Body of pancreas (tissue), 4 donors: ENCODE data around the gene ICE2.

Experiments
- POLR2A ChIP-seq, 3 donors: fragments of 450-650 bp; IDR thresholded peaks; one replicate each; pipeline ENCODE4 v1.6.1; 2016; ENCODE audit warnings: antibody characterized with exemption in 3 of 3, mild to moderate bottlenecking in 2 of 3
- TF ChIP-seq, protein P1 (sequence below), 7 experiments: fragments of 450-650 bp in 4 of 7; fragments of 200-600 bp in 3 of 7; sonication (generic) in 3 of 7; IDR thresholded peaks; one replicate each; pipeline ENCODE4 v1.5.1; 2016 to 2019; ENCODE audit warnings: antibody characterized with exemption in 7 of 7

GRCh38 chr15:60405399-60405798 is 73.5 kb downstream of the ICE2 start:
- TF ChIP-seq, protein P1, sequence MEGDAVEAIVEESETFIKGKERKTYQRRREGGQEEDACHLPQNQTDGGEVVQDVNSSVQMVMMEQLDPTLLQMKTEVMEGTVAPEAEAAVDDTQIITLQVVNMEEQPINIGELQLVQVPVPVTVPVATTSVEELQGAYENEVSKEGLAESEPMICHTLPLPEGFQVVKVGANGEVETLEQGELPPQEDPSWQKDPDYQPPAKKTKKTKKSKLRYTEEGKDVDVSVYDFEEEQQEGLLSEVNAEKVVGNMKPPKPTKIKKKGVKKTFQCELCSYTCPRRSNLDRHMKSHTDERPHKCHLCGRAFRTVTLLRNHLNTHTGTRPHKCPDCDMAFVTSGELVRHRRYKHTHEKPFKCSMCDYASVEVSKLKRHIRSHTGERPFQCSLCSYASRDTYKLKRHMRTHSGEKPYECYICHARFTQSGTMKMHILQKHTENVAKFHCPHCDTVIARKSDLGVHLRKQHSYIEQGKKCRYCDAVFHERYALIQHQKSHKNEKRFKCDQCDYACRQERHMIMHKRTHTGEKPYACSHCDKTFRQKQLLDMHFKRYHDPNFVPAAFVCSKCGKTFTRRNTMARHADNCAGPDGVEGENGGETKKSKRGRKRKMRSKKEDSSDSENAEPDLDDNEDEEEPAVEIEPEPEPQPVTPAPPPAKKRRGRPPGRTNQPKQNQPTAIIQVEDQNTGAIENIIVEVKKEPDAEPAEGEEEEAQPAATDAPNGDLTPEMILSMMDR (IDR thresholded peaks at IDR 0.05): no peak
- TF ChIP-seq POLR2A (IDR thresholded peaks at IDR 0.05): no peak
